ENCODE data around the gene TMEM151A. TPM values are rescaled to one million over a fixed set of nuclear protein-coding genes. Genes with fewer than 3 reads are reported as not detected.
A peak's percentile ranks its signal among the peaks of the same experiment; 100 is the strongest.

The TMEM151A gene
- total RNA-seq, 4 donors from 2014 or later: not detected

DNA sequence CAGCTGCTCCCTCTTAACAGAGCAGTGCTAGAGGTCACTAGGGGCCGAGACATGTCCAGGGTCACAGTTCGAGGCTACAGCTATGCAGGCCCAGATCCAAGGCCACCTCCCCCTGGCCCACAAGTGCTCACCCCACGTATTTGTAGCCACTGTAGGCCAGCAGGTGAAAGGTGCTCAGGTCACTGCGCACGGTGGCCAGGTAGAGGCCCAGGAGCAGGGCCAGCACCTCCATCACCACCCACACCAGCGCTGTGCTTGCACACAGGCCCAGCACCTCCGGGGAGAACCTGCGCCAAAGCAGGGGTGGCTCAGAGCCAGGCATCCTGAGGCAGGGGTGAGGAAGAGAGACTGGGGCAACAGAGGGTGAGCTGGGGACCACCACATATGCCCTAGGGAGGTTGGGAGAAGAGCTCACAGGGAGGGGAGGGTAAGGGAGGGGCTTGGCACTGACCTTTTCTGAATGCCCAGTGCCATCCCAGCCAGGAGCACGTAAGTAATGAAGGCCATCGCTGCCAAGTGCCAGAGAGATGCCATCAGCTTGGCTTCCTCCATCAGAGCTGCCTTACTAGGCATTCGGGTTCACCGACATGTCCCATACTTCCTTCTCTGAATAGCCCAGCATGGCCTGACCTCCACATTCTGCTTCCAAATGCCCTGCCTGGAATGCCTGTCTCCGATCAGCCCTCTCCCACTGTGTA lies 6.3 kb upstream of the TMEM151A start:
- H3K27me3 ChIP-seq: no peaks in the 10 kb centered on the region

DNA sequence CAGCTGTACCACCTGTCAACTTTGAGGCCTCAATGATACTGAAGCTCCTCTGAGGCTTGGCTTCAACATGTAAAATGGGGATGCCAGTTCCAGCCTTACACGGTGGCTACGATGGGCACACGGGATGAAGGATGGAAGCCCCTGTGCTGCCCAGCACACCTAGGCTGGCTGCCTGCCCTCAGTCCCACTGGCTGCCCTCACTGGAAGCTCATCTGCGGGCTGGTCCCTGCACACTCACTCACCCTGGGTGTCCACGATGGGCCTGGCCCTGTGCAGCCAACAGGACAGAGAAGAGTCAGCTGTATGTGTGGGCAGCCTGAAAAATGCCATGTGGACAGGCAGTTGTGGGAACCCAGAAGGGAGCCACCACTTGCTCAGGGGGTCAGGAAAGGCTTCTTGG lies 5.0 kb upstream of the TMEM151A start:
- WGBS, 2 donors: 67 to 87% methylated on average over 5 of the region's 5 CpGs
- H3K4me3 ChIP-seq: no peak overlapping the region
- H3K36me3 ChIP-seq: peaks cover 0 to 33% (median 0%) of the 10 kb centered on the region in 3 donors
- H3K27ac ChIP-seq: no peak overlapping the region
- TF ChIP-seq POLR2A (IDR thresholded peaks at IDR 0.05) (no peak), EP300 (IDR thresholded peaks at IDR 0.05) (no peak)
- TF ChIP-seq, protein P1, sequence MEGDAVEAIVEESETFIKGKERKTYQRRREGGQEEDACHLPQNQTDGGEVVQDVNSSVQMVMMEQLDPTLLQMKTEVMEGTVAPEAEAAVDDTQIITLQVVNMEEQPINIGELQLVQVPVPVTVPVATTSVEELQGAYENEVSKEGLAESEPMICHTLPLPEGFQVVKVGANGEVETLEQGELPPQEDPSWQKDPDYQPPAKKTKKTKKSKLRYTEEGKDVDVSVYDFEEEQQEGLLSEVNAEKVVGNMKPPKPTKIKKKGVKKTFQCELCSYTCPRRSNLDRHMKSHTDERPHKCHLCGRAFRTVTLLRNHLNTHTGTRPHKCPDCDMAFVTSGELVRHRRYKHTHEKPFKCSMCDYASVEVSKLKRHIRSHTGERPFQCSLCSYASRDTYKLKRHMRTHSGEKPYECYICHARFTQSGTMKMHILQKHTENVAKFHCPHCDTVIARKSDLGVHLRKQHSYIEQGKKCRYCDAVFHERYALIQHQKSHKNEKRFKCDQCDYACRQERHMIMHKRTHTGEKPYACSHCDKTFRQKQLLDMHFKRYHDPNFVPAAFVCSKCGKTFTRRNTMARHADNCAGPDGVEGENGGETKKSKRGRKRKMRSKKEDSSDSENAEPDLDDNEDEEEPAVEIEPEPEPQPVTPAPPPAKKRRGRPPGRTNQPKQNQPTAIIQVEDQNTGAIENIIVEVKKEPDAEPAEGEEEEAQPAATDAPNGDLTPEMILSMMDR (IDR thresholded peaks at IDR 0.05): no peak
- H3K4me1 ChIP-seq: peaks cover 0 to 66% (median 26%) of the 10 kb centered on the region in 4 donors
- H3K9me3 ChIP-seq: no peaks in the 10 kb centered on the region
- DNase-seq (ENCODE audit: low spot score in 2 of 2): no peak
- peaks cover 0 to 8% of the 10 kb centered on the region in 2 donors for H3K27me3 ChIP-seq

More for the DNA sequence above, 6.3 kb upstream of the TMEM151A start:
- peaks cover 0 to 33% (median 0%) of the 10 kb centered on the region in 3 donors for H3K36me3 ChIP-seq
- DNase-seq (ENCODE audit: low spot score in 2 of 2): no peak
- no peak overlapping the region for H3K27ac ChIP-seq
- 69 to 80% methylated on average over 13 of the region's 13 CpGs for WGBS, 2 donors
- H3K4me3 ChIP-seq: no peak overlapping the region
- TF ChIP-seq, protein P1 (IDR thresholded peaks at IDR 0.05): no peak
- TF ChIP-seq EP300 (IDR thresholded peaks at IDR 0.05): no peak
- TF ChIP-seq POLR2A (IDR thresholded peaks at IDR 0.05): no peak
- no peaks in the 10 kb centered on the region for H3K9me3 ChIP-seq
- peaks cover 0 to 62% (median 26%) of the 10 kb centered on the region in 4 donors for H3K4me1 ChIP-seq

DNA sequence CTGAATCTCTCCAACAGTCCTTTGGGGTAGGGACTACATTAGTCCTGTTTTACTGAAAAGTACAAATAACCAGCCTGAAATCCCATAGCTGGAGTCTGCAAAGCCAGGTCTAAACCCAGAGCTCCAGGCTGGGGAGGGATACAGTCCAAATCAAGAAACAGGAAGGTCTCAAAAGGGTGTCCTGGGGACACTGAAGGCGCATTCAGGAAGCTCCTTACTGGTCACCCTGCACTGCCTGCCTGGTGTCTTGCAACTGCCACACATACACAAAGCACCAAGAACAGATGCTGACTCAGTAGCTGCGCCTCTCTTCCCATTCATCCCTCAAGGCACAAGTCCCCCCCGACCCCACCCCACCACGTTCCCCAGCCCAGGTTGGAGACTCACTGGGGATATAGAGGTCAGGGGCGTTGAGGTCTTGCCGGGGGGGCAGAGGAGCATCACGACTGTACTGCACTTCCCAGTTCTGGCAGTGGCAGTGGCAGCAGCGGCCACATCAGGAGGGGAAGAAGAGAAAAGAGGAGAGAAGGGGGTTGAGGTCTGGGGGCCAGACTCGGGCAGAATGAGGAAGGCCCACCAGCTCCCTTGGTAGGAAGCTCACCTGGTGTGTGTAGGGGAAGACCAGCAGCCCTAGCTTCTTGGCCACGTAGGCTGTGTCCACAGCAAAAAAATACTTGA lies 4.3 kb upstream of the TMEM151A start:
- Histone ChIP-seq H3K4me3 (peak overlapping the region in 1 of 4 donors; percentile 79), H3K27ac (peak overlapping the region in 1 of 4 donors; percentile 95), H3K36me3 (peaks cover 0 to 33% (median 0%) of the 10 kb centered on the region in 3 donors), H3K4me1 (peaks cover 0 to 68% (median 27%) of the 10 kb centered on the region in 4 donors), H3K27me3 (peaks cover 0 to 15% of the 10 kb centered on the region in 2 donors), H3K9me3 (no peaks in the 10 kb centered on the region)
- no peak for TF ChIP-seq POLR2A (IDR thresholded peaks at IDR 0.05)
- WGBS, 2 donors: 55 to 56% methylated on average over 9 to 10 of the region's 10 CpGs
- no peak for DNase-seq (ENCODE audit: low spot score in 2 of 2)

DNA sequence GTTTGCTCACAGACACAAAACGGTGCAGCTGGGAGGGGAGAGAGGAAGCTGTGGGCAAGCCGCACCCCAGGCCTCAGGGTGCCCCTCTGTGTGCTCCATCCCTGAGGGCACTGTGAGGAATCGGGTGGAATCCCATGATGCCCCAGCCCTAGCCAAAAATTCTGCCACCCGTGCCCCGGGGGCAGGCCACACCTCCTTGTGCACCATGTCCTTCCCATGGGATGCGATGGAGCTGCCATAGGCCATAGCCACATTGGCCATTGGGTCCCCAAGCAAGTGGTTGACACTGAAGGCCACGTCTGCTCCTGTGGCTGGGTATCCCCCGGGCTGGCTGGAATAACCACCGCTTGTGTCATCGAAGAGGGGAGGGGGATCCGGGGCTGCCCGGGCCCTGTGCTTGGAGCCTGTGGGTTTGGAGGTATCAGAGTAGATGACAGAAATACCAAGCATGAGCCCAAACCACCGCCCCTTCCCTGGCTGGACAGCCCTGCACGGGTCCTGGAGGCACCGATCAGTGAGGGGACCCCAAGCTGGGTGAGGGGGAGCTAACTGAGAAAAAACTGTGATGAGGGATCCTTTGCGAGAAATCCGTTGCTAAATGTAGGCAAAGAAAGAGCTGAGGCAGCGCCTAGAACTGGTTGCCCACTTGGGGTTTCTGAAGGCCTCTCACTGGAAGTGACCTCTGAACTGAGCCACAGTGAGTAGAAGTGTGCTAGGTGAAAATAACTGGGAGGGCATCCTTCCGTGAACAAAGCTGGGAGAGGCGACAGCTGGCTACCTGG lies 3.6 kb upstream of the TMEM151A start:
- peak overlapping the region; percentile 90 to 97 (median 96) for H3K27ac ChIP-seq
- peaks cover 0 to 63% (median 25%) of the 10 kb centered on the region in 4 donors for H3K4me1 ChIP-seq
- TF ChIP-seq POLR2A (IDR thresholded peaks at IDR 0.05): no peak
- TF ChIP-seq EP300 (IDR thresholded peaks at IDR 0.05): no peak
- TF ChIP-seq, protein P1 (IDR thresholded peaks at IDR 0.05): no peak

More for the DNA sequence above, 3.6 kb upstream of the TMEM151A start:
- peak overlapping the region; percentile 65 to 88 (median 83) for H3K4me3 ChIP-seq
- WGBS, 2 donors: 31 to 36% methylated on average over 20 of the region's 20 CpGs
- no peaks in the 10 kb centered on the region for H3K9me3 ChIP-seq
- H3K27me3 ChIP-seq: peaks cover 0 to 22% of the 10 kb centered on the region in 2 donors
- no peak for DNase-seq (ENCODE audit: low spot score in 2 of 2)
- H3K36me3 ChIP-seq: peaks cover 0 to 33% (median 0%) of the 10 kb centered on the region in 3 donors
